Fibroblast of lung (primary cell): ENCODE data around the gene ERCC1. TPM values are rescaled to one million over a fixed set of nuclear protein-coding genes. Genes with fewer than 3 reads are reported as not detected.

Experiments used
- DNase-seq, 2 donors: peaks; one replicate each; pipeline versions ENCODE4 v3.0.0 to v3.0.0-alpha.2; 2010; ENCODE audit warnings: low read depth in 2 of 2
- H2AFZ ChIP-seq: 2 replicates; pipeline ENCODE4 v1.5.1; 2012; ENCODE audit warnings: low read length, control low read depth, inconsistent platforms
- H3K27ac ChIP-seq: 2 replicates; pipeline ENCODE4 v1.5.1; 2011; ENCODE audit warnings: low read length, control low read depth; ENCODE audit not compliant: insufficient read depth
- H3K27me3 ChIP-seq: 2 replicates; pipeline ENCODE4 v1.5.1; 2011; ENCODE audit warnings: mild to moderate bottlenecking, low read length; ENCODE audit not compliant: control insufficient read depth, insufficient read depth
- H3K36me3 ChIP-seq: 2 replicates; pipeline ENCODE4 v1.5.1; 2011; ENCODE audit warnings: low read length; ENCODE audit not compliant: control insufficient read depth, insufficient read depth
- H3K4me1 ChIP-seq: 2 replicates; pipeline ENCODE4 v1.5.1; 2011; ENCODE audit warnings: low read length; ENCODE audit not compliant: control insufficient read depth, insufficient read depth; ENCODE audit errors: extremely low read depth
- H3K4me2 ChIP-seq: 2 replicates; pipeline ENCODE4 v1.5.1; 2011; ENCODE audit warnings: low read length, control low read depth; ENCODE audit not compliant: insufficient read depth; ENCODE audit errors: extremely low read depth
- H3K4me3 ChIP-seq, 4 experiments: fragments of 200-600 bp in 1 of 4; sonication (generic) in 1 of 4; replicated peaks in 1 of 4; 2 replicates each; pipeline ENCODE4 v1.5.1; 2011 to 2016; ENCODE audit warnings: low read length in 4 of 4, low read depth in 3 of 4, mild to moderate bottlenecking in 3 of 4, control low read depth in 2 of 4, inconsistent platforms in 1 of 4, mixed read lengths in 1 of 4; ENCODE audit not compliant: insufficient read depth in 1 of 4; ENCODE audit errors: control extremely low read depth in 1 of 4
- H3K79me2 ChIP-seq: 2 replicates; pipeline ENCODE4 v1.5.1; 2012; ENCODE audit warnings: mild to moderate bottlenecking, low read length, inconsistent platforms; ENCODE audit not compliant: control insufficient read depth, insufficient read depth
- H3K9ac ChIP-seq: 2 replicates; pipeline ENCODE4 v1.5.1; 2011; ENCODE audit warnings: mild to moderate bottlenecking, low read length, control low read depth; ENCODE audit not compliant: insufficient read depth
- H3K9me3 ChIP-seq: 2 replicates; pipeline ENCODE4 v1.5.1; 2012; ENCODE audit warnings: low read depth, low read length; ENCODE audit not compliant: control insufficient read depth, insufficient read depth
- H4K20me1 ChIP-seq: 2 replicates; pipeline ENCODE4 v1.5.1; 2011; ENCODE audit warnings: low read length; ENCODE audit not compliant: control insufficient read depth, insufficient read depth; ENCODE audit errors: extremely low read depth
- EZH2 ChIP-seq: IDR thresholded peaks from 2 replicates; pipeline ENCODE4 v1.5.1; 2012; ENCODE audit warnings: low read length, control low read depth, mild to moderate bottlenecking; ENCODE audit errors: missing control alignments
- polyA plus RNA-seq, 2 donors: library from polyadenylated mRNA; depleted of rRNA in 1 of 2; stranded (reverse) in 1 of 2; unstranded in 1 of 2; fragments of >200 nt; gene quantifications; 2 replicates each; pipeline ENCODE4 v1.2.1, GENCODE V29; 2011 to 2012; ENCODE audit warnings: missing spikeins in 1 of 2
- total RNA-seq: library from RNA; depleted of rRNA; stranded (reverse); fragments of >200 nt; gene quantifications from 2 replicates; pipeline ENCODE4 v1.2.1, GENCODE V29; 2014
- TF ChIP-seq, protein P1 (sequence below), 2 donors: IDR thresholded peaks in 1 of 2; conservative IDR thresholded peaks in 1 of 2; 1 replicate in 1 of 2; 2 replicates in 1 of 2; pipeline ENCODE4 v1.5.1; 2011 to 2012; ENCODE audit warnings: low read length in 2 of 2, control low read depth in 1 of 2, inconsistent platforms in 1 of 2, low read depth in 1 of 2, mild to moderate bottlenecking in 1 of 2

ERCC1 gene
- total and polyA plus RNA-seq, 2 donors (not counting 1 experiment from before 2014, with no cell fraction given): 49.3 to 81.1 TPM

DNA sequence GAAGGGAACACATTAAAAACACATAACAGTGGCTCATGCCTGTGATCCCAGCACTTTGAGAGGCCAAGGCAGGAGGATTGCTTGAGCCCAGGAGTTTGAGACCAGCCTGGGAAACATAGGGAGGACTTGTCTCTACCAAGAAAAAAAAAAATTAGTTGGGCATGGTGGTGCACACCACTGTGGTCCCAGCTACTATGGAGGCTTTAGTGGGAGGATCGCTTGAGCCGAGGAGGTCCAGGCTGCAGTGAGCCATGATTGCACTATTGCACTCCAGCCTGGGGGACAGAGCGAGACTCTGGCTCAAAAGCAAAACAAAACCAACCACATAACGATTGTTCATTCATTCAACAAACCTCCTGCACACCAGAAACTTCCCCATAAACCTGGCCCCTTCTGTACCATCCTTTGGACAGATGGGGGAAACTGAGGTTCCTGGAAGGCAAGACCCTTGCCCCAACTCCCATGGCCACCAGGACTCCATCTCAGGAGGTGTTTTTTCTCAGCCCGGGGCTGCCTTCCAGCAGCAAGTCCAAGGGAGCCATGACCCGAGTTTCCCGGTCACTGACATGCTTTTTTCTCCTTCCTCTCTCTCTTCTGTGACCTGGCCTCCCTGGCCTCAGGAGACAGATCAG, 48.3 kb upstream of the ERCC1 start:
- no peak overlapping the region for H3K9ac ChIP-seq
- H3K79me2 ChIP-seq: peaks cover 59% of the 10 kb centered on the region
- peaks cover 8% of the 10 kb centered on the region for H3K4me1 ChIP-seq
- no peak overlapping the region for H3K4me3 ChIP-seq
- H3K27me3 ChIP-seq: no peaks in the 10 kb centered on the region
- DNase-seq: no peak
- H3K9me3 ChIP-seq: no peaks in the 10 kb centered on the region
- H3K27ac ChIP-seq: no peak overlapping the region
- H4K20me1 ChIP-seq: no peaks in the 10 kb centered on the region
- H3K4me2 ChIP-seq: peak overlapping the region; percentile 0
- H2AFZ ChIP-seq: no peak overlapping the region
- no peaks in the 10 kb centered on the region for H3K36me3 ChIP-seq
- no peak for TF ChIP-seq EZH2
- TF ChIP-seq, protein P1, sequence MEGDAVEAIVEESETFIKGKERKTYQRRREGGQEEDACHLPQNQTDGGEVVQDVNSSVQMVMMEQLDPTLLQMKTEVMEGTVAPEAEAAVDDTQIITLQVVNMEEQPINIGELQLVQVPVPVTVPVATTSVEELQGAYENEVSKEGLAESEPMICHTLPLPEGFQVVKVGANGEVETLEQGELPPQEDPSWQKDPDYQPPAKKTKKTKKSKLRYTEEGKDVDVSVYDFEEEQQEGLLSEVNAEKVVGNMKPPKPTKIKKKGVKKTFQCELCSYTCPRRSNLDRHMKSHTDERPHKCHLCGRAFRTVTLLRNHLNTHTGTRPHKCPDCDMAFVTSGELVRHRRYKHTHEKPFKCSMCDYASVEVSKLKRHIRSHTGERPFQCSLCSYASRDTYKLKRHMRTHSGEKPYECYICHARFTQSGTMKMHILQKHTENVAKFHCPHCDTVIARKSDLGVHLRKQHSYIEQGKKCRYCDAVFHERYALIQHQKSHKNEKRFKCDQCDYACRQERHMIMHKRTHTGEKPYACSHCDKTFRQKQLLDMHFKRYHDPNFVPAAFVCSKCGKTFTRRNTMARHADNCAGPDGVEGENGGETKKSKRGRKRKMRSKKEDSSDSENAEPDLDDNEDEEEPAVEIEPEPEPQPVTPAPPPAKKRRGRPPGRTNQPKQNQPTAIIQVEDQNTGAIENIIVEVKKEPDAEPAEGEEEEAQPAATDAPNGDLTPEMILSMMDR (conservative IDR thresholded peaks at IDR 0.05 in 1 of 2, IDR thresholded peaks at IDR 0.05 in 1 of 2; ENCODE audit: low read depth in 1 of 2, low read length in 2 of 2): no peak

DNA sequence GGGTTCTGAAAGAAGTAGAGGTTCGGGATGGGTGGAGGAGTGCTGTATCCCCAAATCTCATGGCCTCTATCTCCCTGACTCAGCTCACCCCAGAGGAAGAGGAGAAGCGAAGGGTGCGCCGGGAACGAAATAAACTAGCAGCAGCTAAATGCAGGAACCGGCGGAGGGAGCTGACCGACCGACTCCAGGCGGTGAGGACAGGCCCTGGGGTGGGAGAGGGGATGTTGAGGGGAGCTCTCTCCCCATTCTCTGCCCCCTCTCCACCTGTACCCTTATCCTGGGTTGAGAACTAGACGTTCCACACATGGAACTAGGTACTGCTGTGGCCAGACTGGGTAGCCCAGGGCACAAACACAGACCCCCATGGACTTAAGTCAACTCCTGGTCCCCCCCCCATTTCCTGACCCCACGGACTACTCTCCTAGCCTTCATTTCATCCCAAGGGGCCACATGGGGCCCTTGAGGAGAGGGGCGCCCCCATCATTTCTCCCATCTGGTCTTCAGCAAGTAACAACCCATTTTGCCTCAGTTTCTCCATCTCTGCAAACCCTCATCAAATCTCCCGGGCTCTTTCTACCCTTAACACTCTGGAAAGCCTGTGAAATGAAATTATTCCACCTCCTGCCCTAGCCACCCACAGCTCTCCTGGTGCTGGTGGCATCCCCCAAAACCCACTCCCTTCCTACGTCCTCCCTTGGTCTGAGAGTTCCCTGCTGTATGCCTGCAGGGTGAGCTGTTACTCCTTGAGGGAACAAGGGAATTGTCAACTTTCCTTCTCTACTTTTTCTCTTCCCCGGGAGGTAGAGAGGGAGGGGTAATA, 47.6 kb upstream of the ERCC1 start:
- Histone ChIP-seq H3K4me3 (no peak overlapping the region), H3K9me3 (no peaks in the 10 kb centered on the region), H3K4me2 (no peak overlapping the region), H3K79me2 (peaks cover 57% of the 10 kb centered on the region), H3K36me3 (no peaks in the 10 kb centered on the region), H3K27me3 (no peaks in the 10 kb centered on the region), H2AFZ (no peak overlapping the region), H3K9ac (no peak overlapping the region), H3K27ac (no peak overlapping the region), H4K20me1 (no peaks in the 10 kb centered on the region), H3K4me1 (peaks cover 8% of the 10 kb centered on the region)
- TF ChIP-seq, protein P1 (conservative IDR thresholded peaks at IDR 0.05 in 1 of 2, IDR thresholded peaks at IDR 0.05 in 1 of 2; ENCODE audit: low read depth in 1 of 2, low read length in 2 of 2): no peak
- no peak for TF ChIP-seq EZH2
- no peak for DNase-seq

DNA sequence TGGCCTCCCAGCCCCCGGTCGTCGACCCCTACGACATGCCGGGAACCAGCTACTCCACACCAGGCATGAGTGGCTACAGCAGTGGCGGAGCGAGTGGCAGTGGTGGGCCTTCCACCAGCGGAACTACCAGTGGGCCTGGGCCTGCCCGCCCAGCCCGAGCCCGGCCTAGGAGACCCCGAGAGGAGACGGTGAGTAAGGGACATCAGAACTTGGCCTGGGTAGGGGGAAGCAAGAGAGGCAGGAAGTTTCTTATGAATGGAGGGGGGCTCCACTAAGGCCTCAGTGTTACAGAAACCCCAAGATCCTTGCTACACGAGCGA, 47.0 kb upstream of the ERCC1 start:
- H3K79me2 ChIP-seq: peaks cover 52% of the 10 kb centered on the region
- no peak for TF ChIP-seq EZH2
- TF ChIP-seq, protein P1 (conservative IDR thresholded peaks at IDR 0.05 in 1 of 2, IDR thresholded peaks at IDR 0.05 in 1 of 2; ENCODE audit: low read depth in 1 of 2, low read length in 2 of 2): no peak
- no peak for DNase-seq
- H3K4me1 ChIP-seq: peaks cover 8% of the 10 kb centered on the region
- no peak overlapping the region for H3K27ac ChIP-seq
- H3K27me3 ChIP-seq: no peaks in the 10 kb centered on the region
- H3K9ac ChIP-seq: no peak overlapping the region
- H3K4me3 ChIP-seq: no peak overlapping the region
- H2AFZ ChIP-seq: no peak overlapping the region
- no peaks in the 10 kb centered on the region for H3K36me3 ChIP-seq
- H4K20me1 ChIP-seq: no peaks in the 10 kb centered on the region
- no peak overlapping the region for H3K4me2 ChIP-seq
- H3K9me3 ChIP-seq: no peaks in the 10 kb centered on the region
